ENCODE data around the gene HERPUD1. TPM values are rescaled to one million over a fixed set of nuclear protein-coding genes. Genes with fewer than 3 reads are reported as not detected.
"Not testable (repeated sequence)": the region's sequence is repeated elsewhere in the genome, so short reads cannot be mapped to it uniquely, and the experiment has no call there.

The HERPUD1 gene
- total RNA-seq, 1 donor from 2014 or later = 110 TPM

GRCh38 chr16:56989988-56990387 lies 58.0 kb downstream of the HERPUD1 start:
- peak overlapping the region; percentile 76 for H3K4me3 ChIP-seq (ENCODE audit: low read depth, low read length)
- TF ChIP-seq CTCF (IDR thresholded peaks at IDR 0.05; ENCODE audit: insufficient read depth, low read length, severe bottlenecking) = no peak
- DNase-seq (ENCODE audit: low read depth) (no peak), FAIRE-seq (no peak)
- H3K27me3 ChIP-seq (ENCODE audit: control insufficient read depth, insufficient read depth, low read length) = no peaks in the 10 kb centered on the region
- no peaks in the 10 kb centered on the region for H3K36me3 ChIP-seq (ENCODE audit: control insufficient read depth, insufficient read depth, low read length)

GRCh38 chr16:56990407-56991286 lies 58.7 kb downstream of the HERPUD1 start:
- DNase-seq (ENCODE audit: low read depth) (no peak), FAIRE-seq (no peak)
- Histone ChIP-seq H3K36me3 (ENCODE audit: control insufficient read depth, insufficient read depth, low read length) (no peaks in the 10 kb centered on the region), H3K27me3 (ENCODE audit: control insufficient read depth, insufficient read depth, low read length) (no peaks in the 10 kb centered on the region), H3K4me3 (ENCODE audit: low read depth, low read length) (no peak overlapping the region)
- no peak for TF ChIP-seq CTCF (IDR thresholded peaks at IDR 0.05; ENCODE audit: insufficient read depth, low read length, severe bottlenecking)

DNA sequence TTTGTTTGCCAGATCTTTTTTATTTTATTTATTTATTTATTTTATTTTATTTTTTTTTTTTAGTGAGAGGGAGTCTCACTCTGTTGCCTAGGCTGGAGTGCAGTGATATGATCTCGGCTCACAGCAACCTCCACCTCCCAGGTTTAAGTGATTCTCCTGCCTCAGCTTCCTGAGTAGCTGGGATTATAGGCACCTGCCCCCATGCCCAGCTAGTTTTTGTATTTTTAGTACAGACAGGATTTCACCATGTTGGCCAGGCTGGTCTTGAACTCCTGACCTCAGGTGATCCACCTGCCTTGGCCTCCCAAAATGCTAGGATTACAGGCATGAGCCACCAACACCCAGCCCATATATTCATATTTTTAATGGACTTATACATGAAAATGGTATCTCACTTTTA lies 60.5 kb downstream of the HERPUD1 start:
- DNase-seq (ENCODE audit: low read depth); FAIRE-seq; H3K36me3 ChIP-seq (ENCODE audit: control insufficient read depth, insufficient read depth, low read length); H3K27me3 ChIP-seq (ENCODE audit: control insufficient read depth, insufficient read depth, low read length); H3K4me3 ChIP-seq (ENCODE audit: low read depth, low read length): not testable (repeated sequence)

DNA sequence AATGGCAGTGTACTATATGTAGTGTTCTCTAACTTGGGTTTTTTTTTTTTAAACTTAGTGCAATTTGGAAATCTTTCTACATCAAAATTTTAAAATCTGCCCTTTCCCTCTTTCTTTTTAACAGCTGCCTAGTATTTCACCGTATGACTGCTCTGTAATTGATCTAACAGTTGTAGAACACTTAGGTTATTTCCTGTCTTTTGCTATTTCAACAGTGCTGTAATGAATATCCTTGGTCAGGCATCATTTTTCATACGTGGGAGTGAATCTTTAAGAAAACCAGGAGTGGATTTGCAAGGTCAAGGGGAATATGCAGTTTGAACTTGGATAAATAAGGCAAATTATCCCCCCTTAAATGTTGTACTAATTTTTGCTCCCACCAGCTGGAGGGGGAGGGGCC lies 61.3 kb downstream of the HERPUD1 start:
- no peak for FAIRE-seq
- DNase-seq (ENCODE audit: low read depth) = no peak
- no peaks in the 10 kb centered on the region for H3K27me3 ChIP-seq (ENCODE audit: control insufficient read depth, insufficient read depth, low read length)
- no peak overlapping the region for H3K4me3 ChIP-seq (ENCODE audit: low read depth, low read length)
- TF ChIP-seq CTCF (IDR thresholded peaks at IDR 0.05; ENCODE audit: insufficient read depth, low read length, severe bottlenecking) = no peak
- no peaks in the 10 kb centered on the region for H3K36me3 ChIP-seq (ENCODE audit: control insufficient read depth, insufficient read depth, low read length)

DNA sequence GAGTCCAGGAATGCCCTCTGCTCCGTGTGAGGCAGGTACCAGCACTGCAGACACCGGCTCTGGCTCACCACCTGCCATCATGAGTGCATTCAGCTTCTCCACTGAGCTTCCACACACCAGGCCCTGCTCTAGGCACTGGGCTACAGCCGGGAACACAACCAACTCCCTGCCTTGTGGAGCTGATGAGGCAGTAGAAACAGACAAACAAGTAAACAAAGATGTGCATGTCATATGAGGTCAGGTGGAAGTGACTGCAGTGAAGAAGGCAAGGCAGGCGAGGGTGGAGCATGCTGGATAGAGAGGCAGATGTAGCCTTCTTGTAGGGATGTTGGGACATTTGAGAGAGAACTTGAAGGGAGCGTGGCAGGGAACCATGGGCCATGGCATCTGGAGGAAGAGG lies 62.4 kb downstream of the HERPUD1 start:
- TF ChIP-seq CTCF (IDR thresholded peaks at IDR 0.05; ENCODE audit: insufficient read depth, low read length, severe bottlenecking) = no peak
- Histone ChIP-seq H3K27me3 (ENCODE audit: control insufficient read depth, insufficient read depth, low read length) (no peaks in the 10 kb centered on the region), H3K36me3 (ENCODE audit: control insufficient read depth, insufficient read depth, low read length) (no peaks in the 10 kb centered on the region), H3K4me3 (ENCODE audit: low read depth, low read length) (no peak overlapping the region)
- FAIRE-seq (no peak), DNase-seq (ENCODE audit: low read depth) (no peak)

Other genes with a start within 250 kb of the HERPUD1 start
- gene MT1X, start 249.7 kb upstream of the HERPUD1 start, total RNA-seq = 212 and 261 TPM in 2 replicates
- 43.0 and 47.4 TPM in 2 replicates for gene NUP93, start 202.0 kb upstream of the HERPUD1 start, total RNA-seq
- not detected in 2 replicates for gene SLC12A3, start 66.9 kb upstream of the HERPUD1 start, total RNA-seq
- gene CETP, start 29.8 kb downstream of the HERPUD1 start, total RNA-seq = not detected in 2 replicates
- 2.1 and 2.2 TPM in 2 replicates for gene NLRC5, start 57.4 kb downstream of the HERPUD1 start, total RNA-seq
- 5.0 and 5.6 TPM in 2 replicates for gene CPNE2, start 160.4 kb downstream of the HERPUD1 start, total RNA-seq